DMS53 (cell line): Measurements from ENCODE around the gene LTBP1.
A peak's percentile ranks its signal among the peaks of the same experiment; 100 is the strongest.
"Not testable (repeated sequence)": the region's sequence is repeated elsewhere in the genome, so short reads cannot be mapped to it uniquely, and the experiment has no call there.

Experiments used
- DNase-seq: peaks from one replicate; lab custom pipeline; 2025; lab: John Stamatoyannopoulos, UW

LTBP1 gene

GRCh38 chr2:33351781-33352180 is 405.0 kb downstream of the LTBP1 start:
- no peak for DNase-seq

- peak; percentile 20 for DNase-seq
These were observed 408.2 kb downstream of the LTBP1 start for GRCh38 chr2:33354981-33355380.

GRCh38 chr2:33358878-33359277 is 412.1 kb downstream of the LTBP1 start:
- no peak for DNase-seq

GRCh38 chr2:33363325-33364298 is 416.9 kb downstream of the LTBP1 start:
- DNase-seq = no peak

GRCh38 chr2:33365264-33365970 is 418.7 kb downstream of the LTBP1 start:
- DNase-seq = no peak

GRCh38 chr2:33366473-33366872 is 419.7 kb downstream of the LTBP1 start:
- DNase-seq = no peak

GRCh38 chr2:33368524-33368923 is 421.8 kb downstream of the LTBP1 start:
- not testable (repeated sequence) for DNase-seq

- no peak for DNase-seq
These were observed 422.4 kb downstream of the LTBP1 start for GRCh38 chr2:33369191-33369590.

- no peak for DNase-seq
These were observed 424.0 kb downstream of the LTBP1 start for GRCh38 chr2:33370636-33371265.

GRCh38 chr2:33371304-33372090 is 424.7 kb downstream of the LTBP1 start:
- DNase-seq = no peak

- peak; percentile 61 for DNase-seq
These were observed 426.3 kb downstream of the LTBP1 start for GRCh38 chr2:33372940-33373553.

GRCh38 chr2:33373986-33374385 is 427.2 kb downstream of the LTBP1 start:
- no peak for DNase-seq

GRCh38 chr2:33375054-33375453 is 428.3 kb downstream of the LTBP1 start:
- no peak for DNase-seq

- DNase-seq = no peak
These were observed 430.3 kb downstream of the LTBP1 start for GRCh38 chr2:33377048-33377447.

GRCh38 chr2:33378556-33379210 is 431.9 kb downstream of the LTBP1 start:
- DNase-seq = no peak

GRCh38 chr2:33380001-33380609 is 433.4 kb downstream of the LTBP1 start:
- peak; percentile 61 for DNase-seq

- no peak for DNase-seq
These were observed 434.0 kb downstream of the LTBP1 start for GRCh38 chr2:33380719-33381118.

- no peak for DNase-seq
These were observed 434.6 kb downstream of the LTBP1 start for GRCh38 chr2:33381301-33381858.

GRCh38 chr2:33383855-33384598 is 437.3 kb downstream of the LTBP1 start:
- DNase-seq = no peak
